Measurements from ENCODE around the gene LIPF.

DNA sequence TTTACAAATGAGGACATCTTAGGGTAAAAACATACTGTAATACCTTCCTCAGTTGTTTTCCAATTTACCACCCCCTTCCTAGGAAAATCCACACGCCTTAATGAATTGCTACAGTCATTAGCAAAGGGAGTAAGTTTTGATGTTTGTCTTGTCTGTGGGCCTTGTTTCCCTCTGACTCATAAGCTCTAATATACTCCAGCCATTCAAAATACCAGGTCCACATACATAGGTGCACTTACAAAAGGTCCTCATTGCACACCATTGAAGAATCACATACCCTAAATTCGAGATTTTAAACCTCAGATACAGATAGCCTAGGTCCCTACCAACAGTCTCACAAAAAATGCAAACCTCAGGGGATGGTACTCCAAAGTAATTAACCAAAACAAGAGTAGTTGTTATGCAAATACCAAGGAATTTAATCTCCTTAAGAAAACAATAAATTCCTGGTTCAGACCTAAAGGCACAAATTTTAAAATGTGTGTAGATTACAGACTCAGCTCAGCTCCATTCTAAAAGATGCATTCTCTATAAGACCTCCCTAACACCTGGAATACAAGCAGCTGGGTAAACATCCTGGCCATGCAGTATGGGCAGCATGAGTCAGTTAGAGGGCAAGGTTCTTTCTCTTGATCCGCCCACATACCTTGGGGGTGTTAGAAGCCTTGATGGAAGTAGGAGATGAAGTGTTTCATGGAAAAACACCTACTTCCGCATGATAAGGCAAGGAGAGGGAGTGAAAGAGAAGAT, 38.8 kb downstream of the LIPF start:
- TF ChIP-seq CTCF (IDR thresholded peaks at IDR 0.05; ENCODE audit: low read depth, low read length) = no peak
- no peak for TF ChIP-seq EZH2phosphoT487 (IDR thresholded peaks at IDR 0.05; ENCODE audit: low read depth)

Data from OCI-LY3 (cell line).